NCI-H82 (cell line): ENCODE measurements around the gene SLC39A10.
"Not testable (repeated sequence)": the region's sequence is repeated elsewhere in the genome, so short reads cannot be mapped to it uniquely, and the experiment has no call there.

Source experiments
- DNase-seq: peaks from one replicate; lab custom pipeline; 2025; lab: John Stamatoyannopoulos, UW

Gene SLC39A10

GRCh38 chr2:195674491-195675221 lies 17.6 kb downstream of the SLC39A10 start:
- no peak for DNase-seq

DNA sequence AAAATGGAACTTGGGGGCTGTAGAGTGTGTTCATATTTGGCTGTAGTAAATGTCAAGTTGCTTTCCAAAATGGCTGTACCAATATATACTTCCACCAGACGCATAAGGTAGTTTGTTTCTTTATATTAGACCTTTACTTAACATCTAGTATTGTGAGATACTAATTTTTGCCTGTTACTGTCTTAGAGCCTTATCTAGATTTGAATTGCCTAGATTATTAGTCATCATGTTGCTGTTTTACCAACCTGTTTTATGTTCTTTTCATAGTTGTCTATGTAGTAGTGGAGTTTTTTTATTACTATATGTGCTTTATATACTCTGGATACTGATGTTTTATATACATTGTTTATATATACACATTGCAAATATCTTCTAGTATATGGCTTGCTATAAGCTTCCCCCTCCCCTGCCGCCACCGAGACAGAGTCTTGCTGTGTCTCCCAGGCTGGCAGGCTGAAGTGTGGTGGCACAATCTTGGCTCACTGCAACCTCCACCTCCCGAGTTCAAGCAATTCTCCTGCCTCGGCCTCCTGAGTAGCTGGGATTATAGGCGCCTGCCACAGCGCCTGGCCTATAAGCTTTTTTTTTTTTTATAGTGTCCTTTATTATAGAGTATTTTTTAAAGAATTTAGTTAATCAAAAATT lies 18.9 kb downstream of the SLC39A10 start:
- DNase-seq: no peak

GRCh38 chr2:195677290-195677689 lies 20.3 kb downstream of the SLC39A10 start:
- DNase-seq: no peak

DNA sequence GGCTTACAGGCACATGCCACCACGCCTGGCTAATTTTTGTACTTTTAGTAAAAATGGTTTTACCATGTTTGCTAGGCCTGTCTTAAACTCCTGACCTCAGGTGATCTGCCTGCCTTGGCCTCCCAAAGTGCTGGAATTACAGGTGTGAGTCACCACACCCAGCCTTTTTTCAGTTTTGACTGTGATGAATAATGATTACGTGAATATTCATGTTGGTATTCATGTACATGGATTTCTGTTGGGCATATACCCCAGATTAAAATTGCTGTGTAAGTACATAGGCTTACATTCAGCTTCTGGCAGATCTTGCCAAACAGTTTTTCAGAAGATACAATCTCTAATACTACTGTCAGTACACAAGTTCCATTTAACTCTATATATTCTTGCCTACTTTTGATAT lies 20.9 kb downstream of the SLC39A10 start:
- DNase-seq: no peak

DNA sequence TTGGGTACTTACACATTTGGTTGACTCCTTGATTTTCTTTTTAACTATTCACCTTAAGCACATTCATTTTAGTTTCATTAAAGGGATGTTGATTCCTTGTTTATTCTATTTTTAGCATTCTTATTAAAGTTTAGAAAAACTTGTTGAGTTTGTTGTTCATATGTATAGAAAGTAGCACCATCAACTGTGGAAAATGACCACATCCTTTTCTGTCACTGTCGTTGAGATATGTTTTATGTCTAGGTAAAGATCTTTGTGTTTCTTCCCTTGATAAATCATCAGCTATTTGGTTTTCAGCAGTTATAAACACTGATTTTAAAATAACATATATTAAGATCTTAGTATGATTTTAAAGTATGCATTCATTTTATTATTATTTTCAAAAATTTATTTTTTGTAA lies 25.1 kb downstream of the SLC39A10 start:
- DNase-seq: no peak

- no peak for DNase-seq
These were observed 26.1 kb downstream of the SLC39A10 start for GRCh38 chr2:195683174-195683573.

- no peak for DNase-seq
These were observed 29.5 kb downstream of the SLC39A10 start for GRCh38 chr2:195686564-195686963.

- no peak for DNase-seq
These were observed 30.5 kb downstream of the SLC39A10 start for GRCh38 chr2:195687320-195688086.

DNA sequence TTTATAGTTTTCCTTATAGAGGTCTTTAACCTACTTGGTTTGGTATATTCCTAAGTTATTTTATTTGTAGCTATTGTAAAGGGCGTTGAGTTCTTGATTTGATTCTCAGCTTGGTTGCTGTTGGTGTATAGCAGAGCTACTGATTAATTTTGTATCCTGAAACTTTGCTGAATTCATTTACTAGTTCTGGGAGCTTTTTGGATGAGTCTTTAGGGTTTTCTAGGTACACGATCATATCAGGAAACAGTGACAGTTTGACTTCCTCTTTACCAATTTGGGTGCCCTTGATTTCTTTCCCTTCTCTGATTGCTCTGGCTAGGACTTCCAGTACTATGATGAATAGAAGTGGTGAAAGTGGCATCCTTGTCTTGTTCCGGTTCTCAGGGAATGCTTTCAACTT lies 35.5 kb downstream of the SLC39A10 start:
- not testable (repeated sequence) for DNase-seq

GRCh38 chr2:195694553-195694952 lies 37.5 kb downstream of the SLC39A10 start:
- no peak for DNase-seq

- no peak for DNase-seq
These were observed 38.1 kb downstream of the SLC39A10 start for GRCh38 chr2:195695002-195695631.

DNA sequence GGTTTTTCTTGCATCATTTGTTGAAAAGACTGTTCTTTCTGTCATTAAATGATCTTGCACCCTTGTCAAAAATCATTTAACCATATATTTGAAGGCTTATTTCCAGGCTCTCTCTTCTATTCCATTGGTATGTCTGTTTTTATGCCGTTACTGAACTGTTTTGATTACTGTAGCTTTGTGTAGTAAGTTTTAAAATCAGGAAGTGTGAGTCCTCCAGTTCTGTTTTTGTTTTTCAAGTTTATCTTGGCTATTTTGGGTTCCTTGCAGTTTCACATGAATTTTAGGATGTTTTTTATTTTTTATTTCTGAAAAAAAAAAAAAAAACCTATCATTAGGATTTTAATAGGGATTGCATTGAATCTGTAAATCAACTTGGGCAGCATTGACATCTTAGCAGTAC lies 39.0 kb downstream of the SLC39A10 start:
- no peak for DNase-seq

- no peak for DNase-seq
These were observed 40.7 kb downstream of the SLC39A10 start for GRCh38 chr2:195697681-195698220.

DNA sequence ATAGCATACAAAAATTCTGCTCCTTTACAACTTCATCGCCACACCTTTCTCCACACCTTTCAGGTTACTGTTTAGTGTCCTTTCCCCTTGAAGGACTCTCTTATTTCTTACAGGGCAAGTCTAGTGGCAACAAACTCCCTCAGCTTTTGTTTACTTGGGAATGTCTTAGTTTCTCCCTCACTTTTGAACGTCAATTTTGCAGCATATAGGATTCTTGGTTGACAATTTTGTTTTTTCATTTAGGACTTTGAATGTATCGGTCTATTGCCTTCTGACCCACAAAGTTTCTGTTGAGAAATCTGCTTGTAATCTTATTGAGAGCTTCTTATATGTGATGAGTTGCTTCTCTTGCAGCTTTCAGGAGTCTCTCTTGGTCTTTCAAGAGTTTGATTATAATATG lies 43.5 kb downstream of the SLC39A10 start:
- no peak for DNase-seq

GRCh38 chr2:195706161-195706900 lies 49.3 kb downstream of the SLC39A10 start:
- DNase-seq: no peak

- DNase-seq: no peak
These were observed 53.1 kb downstream of the SLC39A10 start for GRCh38 chr2:195709901-195710806.

DNA sequence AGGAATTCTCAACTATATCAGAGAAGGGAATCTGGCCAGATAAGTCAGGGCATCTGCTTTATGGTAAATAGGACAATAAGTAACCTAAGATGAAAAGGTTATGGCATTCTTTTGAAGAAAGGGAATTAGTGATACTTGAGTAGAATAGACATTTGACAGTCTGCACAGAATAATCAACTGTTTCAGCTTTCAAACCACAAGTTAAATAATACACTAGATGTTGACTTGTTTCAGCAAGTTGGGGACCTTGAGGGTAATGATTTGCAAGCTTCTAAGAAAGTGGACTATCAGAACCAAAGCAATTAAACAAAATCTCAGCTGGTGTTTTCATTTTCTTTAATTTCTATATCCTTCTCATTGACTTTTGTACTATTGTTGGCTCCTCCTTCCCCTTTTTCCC lies 54.5 kb downstream of the SLC39A10 start:
- no peak for DNase-seq

DNA sequence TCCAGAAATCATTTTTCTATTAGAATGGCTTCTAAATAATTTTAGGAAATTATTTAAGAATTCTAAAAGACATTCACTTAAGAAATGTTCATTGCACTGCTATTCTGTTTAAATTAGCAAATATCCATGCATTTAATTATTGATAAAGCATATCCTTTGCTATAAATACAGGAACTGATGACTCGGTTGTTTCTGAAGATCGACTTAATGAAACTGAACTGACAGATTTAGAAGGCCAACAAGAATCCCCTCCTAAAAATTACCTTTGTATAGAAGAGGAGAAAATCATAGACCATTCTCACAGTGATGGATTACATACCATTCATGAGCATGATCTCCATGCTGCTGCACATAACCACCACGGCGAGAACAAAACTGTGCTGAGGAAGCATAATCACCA lies 59.4 kb downstream of the SLC39A10 start:
- no peak for DNase-seq

GRCh38 chr2:195721042-195721441 lies 64.0 kb downstream of the SLC39A10 start:
- DNase-seq: no peak

DNA sequence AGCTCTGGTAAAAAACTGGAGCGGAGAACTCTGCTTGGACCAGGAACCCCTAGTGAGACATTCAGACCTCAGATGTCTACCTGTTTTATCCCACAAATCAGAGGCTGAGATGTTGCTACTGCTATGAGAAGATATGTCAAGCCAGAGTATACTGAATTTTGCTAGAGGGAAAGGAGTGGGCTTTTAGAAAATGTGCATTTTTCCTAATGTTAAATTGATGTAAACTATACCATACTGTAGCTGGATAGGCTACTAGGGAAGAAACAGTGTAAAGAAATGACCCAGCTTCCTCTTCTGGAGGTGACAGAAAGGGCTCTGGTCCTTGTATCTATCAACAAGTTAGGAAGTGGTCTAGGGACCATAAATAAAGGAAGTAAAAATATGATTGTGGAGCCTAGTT lies 65.0 kb downstream of the SLC39A10 start:
- DNase-seq: no peak

DNA sequence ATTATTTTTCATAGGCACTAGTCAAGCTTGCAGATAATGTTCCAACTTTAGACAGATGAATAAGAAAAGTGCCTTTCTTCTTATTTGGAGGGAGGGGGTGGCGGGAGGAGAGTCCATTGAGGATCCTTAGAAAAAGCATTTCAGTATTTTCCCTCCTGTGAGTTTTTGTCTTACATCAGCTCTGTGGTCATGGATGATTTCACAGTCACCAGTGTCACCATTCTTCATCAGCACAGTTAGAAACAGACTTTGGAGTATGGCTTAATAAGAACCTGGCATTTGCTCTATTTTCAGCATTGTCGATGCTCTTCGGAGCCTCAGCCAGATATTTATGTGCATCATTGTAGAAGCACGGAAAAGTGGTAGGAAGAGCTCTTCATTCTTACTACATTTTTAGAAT lies 70.1 kb downstream of the SLC39A10 start:
- no peak for DNase-seq
